DMS79 treated with DMSO at 0.1 percent for 48 hours (cell line): ENCODE results near the gene MADD.
"Not testable (repeated sequence)": the region's sequence is repeated elsewhere in the genome, so short reads cannot be mapped to it uniquely, and the experiment has no call there.

Source experiments
- DNase-seq: peaks from one replicate; lab custom pipeline; 2025; lab: John Stamatoyannopoulos, UW

MADD gene

GRCh38 chr11:47274495-47275235 is 4.7 kb downstream of the MADD start:
- no peak for DNase-seq

DNA sequence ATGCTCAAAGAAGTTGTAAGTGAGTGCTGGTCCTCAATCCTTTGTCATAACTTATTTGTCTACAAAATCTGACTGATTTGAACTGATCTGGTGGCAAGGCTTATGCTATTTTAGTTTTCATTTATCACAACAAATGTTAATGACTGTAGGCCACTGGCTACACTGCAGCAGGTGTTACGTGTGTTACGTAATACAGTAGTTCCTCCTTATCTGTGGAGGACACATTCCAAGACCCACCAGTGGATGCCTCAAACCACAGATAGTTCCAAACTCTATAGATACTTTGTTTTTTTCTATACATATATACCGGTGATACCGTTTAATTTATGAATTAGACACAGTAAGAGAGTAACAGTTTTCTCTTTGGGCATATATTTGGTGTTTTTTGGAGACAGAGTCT is 7.0 kb downstream of the MADD start:
- no peak for DNase-seq

- no peak for DNase-seq
Measured at GRCh38 chr11:47278058-47278457, 8.1 kb downstream of the MADD start.

- DNase-seq: no peak
Measured at GRCh38 chr11:47278769-47279168, 8.8 kb downstream of the MADD start.

DNA sequence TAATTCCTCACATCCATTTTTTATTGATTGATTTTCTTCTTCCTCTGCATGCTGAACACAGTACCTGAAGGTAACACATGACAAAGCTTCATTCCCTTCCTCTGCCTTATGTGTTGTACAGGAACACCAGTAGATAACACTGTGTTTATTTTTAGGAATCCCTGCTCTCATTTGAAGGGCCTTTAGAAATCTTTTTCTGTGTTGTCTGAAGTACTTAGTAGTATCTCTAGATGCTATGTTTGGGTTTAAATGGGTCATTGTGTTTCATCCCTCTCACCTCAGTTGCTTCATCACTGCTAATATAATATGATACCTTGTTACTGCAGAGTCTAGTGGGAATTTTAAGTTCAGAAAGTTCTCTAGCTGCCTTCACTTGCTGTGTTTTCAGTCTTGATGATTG is 10.2 kb downstream of the MADD start:
- DNase-seq: no peak

GRCh38 chr11:47280860-47281259 is 10.9 kb downstream of the MADD start:
- DNase-seq: no peak

DNA sequence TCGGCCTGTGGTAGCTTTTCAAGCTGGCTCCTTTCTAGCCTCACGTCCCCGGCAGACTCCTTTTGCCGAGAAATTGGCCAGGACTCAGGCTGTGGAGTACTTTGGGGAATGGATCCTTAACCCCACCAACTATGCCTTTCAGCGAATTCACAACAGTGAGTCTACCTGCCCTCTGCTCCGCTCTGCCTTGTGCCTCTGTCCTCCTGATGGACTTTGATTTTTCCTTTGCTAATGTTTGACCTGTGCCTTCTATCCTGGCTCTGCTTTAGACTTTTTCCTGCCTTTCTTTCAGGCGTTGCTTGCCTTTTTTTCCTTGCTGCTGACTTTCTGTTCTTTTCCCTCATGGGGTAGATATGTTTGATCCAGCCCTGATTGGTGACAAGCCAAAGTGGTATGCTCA is 12.5 kb downstream of the MADD start:
- DNase-seq: no peak

- DNase-seq: no peak
Measured at GRCh38 chr11:47284151-47284550, 14.2 kb downstream of the MADD start.

DNA sequence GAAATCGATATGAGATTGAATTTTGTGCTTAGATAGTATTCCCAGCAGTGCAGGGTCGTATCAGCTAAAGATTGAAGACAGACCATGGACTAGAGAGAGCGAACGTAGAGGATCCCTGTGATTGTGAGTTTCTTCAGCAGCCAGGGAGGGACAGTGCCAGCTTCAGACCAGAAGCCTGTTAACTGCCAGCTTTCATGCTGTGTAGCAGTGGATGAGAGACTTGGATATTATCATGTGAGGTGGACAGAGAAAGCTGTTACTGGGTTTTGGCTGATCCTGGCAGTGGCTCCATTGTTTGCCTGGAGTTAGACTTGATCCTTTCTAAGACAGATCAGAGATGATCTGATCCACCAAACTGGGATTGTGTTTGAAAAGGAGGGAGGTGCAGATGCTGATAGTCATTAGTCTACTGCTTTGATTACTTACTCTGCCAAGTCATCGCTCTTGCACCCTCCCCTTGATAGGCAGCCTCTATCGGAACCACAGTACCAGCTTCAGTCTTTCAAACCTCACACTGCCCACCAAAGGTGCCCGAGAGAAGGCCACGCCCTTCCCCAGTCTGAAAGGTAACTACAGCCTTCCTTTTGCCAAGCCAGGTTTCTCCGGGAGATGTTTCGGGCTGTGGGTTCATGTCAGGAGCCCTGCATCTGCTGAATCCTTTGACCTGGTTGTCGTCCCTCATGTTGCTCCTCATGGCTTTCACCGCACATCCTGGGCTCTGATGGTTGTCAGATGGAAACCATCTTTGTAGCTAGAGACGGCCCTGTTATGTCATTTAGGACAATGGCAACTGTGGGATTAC is 16.2 kb downstream of the MADD start:
- no peak for DNase-seq

GRCh38 chr11:47288066-47288465 is 18.1 kb downstream of the MADD start:
- DNase-seq: no peak

DNA sequence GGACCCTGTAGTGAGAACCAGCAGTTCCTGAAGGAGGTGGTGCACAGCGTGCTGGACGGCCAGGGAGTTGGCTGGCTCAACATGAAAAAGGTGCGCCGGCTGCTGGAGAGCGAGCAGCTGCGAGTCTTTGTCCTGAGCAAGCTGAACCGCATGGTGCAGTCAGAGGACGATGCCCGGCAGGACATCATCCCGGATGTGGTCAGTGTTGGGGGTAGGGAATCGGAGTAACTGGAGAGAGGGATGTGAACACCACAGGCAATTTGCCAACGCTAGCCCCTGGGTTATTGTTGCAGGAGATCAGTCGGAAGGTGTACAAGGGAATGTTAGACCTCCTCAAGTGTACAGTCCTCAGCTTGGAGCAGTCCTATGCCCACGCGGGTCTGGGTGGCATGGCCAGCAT is 19.9 kb downstream of the MADD start:
- no peak for DNase-seq

DNA sequence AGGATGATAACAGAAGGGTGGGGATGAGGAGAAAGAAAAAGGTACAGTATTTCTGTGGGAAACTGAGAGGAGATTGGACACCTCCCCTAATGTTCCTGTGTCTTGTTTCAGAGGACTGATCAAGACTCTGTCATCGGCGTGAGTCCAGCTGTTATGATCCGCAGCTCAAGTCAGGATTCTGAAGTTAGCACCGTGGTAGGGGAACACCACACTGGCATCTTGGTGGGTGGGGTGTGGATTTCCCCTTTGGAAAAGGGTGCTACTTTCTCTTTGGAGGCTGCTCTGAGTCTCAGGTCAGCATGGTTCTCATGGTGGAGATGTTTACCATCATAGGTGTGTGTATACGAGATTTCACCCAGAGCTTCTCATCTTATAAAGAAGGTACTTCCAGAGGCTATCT is 25.5 kb downstream of the MADD start:
- no peak for DNase-seq

DNA sequence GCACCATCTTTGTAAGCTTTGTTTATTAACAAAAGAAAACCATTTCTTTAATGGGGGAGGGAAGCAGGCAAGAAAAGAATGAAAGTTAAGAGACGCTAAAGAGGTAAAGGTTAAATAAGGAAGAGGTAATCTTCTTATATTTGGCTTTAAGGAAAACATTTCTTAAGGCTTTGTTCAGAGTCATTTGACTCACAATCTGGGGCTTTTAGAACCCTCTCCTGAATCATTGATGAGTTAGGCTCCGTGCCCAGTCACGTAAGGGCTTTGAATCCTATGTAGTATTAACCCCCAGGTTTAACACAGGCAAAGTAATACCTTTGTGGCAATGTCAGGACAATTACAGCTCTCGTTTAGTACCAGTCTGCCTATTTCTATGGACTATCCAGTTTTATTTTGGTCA is 26.1 kb downstream of the MADD start:
- peak; percentile 87 for DNase-seq

- DNase-seq: no peak
Measured at GRCh38 chr11:47299078-47299477, 29.1 kb downstream of the MADD start.

DNA sequence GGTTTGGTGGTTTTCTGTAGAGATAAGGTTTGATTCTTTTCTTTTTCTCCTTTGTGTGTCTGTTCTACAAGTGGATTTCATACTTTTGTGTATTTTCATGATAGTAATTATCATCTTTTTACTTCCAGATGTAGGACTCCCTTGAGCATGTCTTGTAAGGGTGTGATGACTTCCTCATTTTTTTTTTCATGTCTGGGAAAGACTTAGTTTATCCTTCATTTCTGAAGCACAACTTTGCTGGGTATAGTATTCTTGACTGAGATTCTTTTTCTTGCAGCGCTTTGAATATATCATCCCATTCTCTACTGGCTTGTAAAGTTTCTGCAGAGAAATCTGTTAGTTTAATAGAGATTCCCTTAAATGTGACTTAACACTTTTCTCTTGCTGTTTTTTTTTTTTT is 32.9 kb downstream of the MADD start:
- no peak for DNase-seq

- no peak for DNase-seq
Measured at GRCh38 chr11:47305734-47306483, 36.0 kb downstream of the MADD start.

DNA sequence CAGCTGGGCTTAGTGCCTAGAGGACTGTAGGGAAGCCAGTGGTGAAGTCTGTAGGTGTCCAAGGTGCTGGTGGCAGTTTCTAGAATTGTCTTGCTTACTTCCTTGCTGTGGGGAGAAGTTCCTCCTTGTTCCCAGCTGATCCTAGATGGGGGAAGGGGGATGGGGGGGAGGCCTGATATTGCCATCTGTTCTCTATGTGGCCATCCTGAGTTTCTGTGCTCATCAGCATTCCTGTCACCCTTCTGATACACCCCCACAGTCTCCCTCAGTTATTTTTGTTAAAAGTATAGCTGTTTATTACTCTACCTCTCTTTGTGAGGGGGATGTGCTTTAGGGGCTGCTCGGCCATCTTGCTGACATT is 36.5 kb downstream of the MADD start:
- no peak for DNase-seq

GRCh38 chr11:47308050-47308823 is 38.3 kb downstream of the MADD start:
- DNase-seq: peak; percentile 62

- no peak for DNase-seq
Measured at GRCh38 chr11:47314992-47315391, 45.1 kb downstream of the MADD start.

DNA sequence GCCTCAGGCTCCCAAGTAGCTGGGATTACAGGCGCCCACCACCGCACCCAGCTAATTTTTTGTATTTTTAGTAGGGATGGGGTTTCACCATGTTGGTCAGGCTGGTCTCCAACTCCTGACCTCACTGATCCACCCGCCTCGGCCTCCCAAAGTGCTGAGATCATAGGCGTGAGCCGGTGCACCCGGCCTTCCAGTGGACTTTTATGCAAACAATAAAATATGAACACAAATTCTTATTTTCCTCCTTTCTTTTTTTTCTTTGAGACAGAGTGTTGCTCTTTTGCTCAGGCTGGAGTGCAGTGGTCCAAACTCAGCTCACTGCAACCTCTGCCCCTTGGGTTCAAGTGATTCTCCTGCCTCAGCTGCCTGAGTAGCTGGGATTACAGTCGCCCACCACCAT is 46.6 kb downstream of the MADD start:
- not testable (repeated sequence) for DNase-seq

- no peak for DNase-seq
Measured at GRCh38 chr11:47317064-47317828, 47.3 kb downstream of the MADD start.
